A673 (cell line): ENCODE data around the gene EIF5.

Source experiments
- CTCF ChIP-seq: fragments of 300-800, 200-600 bp; sonication (generic); conservative IDR thresholded peaks from 2 replicates; pipeline ENCODE4 v1.5.1; 2017; ENCODE audit warnings: low read depth, mild to moderate bottlenecking, antibody characterized with exemption, low read length, moderate library complexity, mixed read lengths
- EZH2 ChIP-seq: fragments of 200-600 bp; sonication (generic); IDR thresholded peaks from 2 replicates; pipeline ENCODE4 v1.6.1; 2017; ENCODE audit warnings: borderline replicate concordance, low read depth, mild to moderate bottlenecking, mixed read lengths, antibody characterized with exemption, low read length; ENCODE audit not compliant: poor library complexity, severe bottlenecking

DNA sequence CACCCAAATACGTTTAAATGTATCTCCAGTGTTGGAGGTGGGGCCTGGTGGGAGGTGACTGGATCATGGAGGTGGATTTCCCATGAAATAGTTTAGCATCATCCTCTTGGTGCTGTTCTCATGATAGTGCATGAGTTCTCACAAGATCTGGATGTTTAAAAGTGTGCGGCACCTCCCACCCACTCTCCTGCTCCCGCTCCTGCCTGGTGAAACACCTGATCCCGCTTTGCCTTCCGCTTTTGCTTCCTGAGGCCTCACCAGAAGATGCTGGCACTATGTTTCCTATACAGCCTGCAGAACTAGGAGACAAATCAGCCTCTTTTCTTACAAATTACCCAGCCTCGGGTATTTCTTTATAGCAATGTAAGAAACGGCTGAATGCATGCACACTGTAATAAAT, 20.1 kb downstream of the EIF5 start:
- TF ChIP-seq EZH2 (no peak), CTCF (no peak)
